ENCODE results near the gene SLC12A3.

Gene SLC12A3

DNA sequence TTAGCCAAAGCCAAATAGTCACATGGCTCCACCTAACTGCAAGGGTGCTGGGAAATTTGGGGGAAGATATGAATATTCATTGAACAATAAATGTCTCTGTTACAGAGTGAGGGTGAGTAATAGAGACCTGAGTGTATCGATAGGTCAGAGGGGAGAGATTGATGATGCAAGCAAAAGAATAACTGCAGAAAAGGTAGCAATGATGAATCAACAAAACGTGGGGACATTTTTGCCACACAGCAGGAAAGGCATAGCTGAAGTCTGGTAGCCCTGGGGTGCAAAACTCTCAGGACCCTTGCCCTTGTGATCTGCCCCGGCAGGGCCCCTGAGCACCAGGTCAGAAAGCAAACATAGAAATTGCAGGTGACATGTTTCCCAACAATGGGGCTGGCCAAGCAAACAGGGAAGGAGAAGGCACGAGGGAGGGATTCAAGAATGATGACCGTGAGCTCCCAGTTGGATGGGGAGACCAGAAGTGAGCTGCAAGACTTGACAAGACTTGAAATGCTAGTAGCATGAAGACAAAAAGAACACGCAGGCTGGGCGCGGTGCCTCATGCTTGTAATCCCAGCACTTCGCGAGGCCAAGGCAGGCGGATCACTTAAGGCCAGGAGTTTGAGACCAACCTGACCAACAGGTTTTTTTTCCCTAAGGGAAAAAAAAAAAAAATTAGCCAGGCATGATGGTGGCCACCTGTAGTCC lies 54.2 kb downstream of the SLC12A3 start:
- Histone ChIP-seq H3K9me2 (replicated peaks; ENCODE audit: low read depth, low read length) (no peaks in the 10 kb centered on the region), H3K4me2 (ENCODE audit: low read depth, low read length, poor library complexity, severe bottlenecking) (no peak overlapping the region), H4K20me1 (ENCODE audit: insufficient read depth, low read length, poor library complexity, severe bottlenecking) (no peaks in the 10 kb centered on the region), H3K27me3 (ENCODE audit: insufficient read depth, low read length, poor library complexity, severe bottlenecking) (no peaks in the 10 kb centered on the region), H3K9ac (ENCODE audit: low read depth, low read length, poor library complexity, severe bottlenecking) (no peak overlapping the region), H3K79me2 (ENCODE audit: insufficient read depth, low read length) (no peaks in the 10 kb centered on the region), H3F3A (ENCODE audit: low read depth) (no peaks in the 10 kb centered on the region), H3K36me3 (ENCODE audit: insufficient read depth, low read length) (no peaks in the 10 kb centered on the region), H2AFZ (ENCODE audit: low read length) (no peak overlapping the region), H3K4me3 (ENCODE audit: low read length, poor library complexity, severe bottlenecking) (no peak overlapping the region), H3K4me1 (ENCODE audit: insufficient read depth, low read length, poor library complexity, severe bottlenecking) (no peaks in the 10 kb centered on the region), H3K9me3 (ENCODE audit: insufficient read depth, low read depth, low read length) (no peaks in the 10 kb centered on the region)
- TF ChIP-seq, protein P1, sequence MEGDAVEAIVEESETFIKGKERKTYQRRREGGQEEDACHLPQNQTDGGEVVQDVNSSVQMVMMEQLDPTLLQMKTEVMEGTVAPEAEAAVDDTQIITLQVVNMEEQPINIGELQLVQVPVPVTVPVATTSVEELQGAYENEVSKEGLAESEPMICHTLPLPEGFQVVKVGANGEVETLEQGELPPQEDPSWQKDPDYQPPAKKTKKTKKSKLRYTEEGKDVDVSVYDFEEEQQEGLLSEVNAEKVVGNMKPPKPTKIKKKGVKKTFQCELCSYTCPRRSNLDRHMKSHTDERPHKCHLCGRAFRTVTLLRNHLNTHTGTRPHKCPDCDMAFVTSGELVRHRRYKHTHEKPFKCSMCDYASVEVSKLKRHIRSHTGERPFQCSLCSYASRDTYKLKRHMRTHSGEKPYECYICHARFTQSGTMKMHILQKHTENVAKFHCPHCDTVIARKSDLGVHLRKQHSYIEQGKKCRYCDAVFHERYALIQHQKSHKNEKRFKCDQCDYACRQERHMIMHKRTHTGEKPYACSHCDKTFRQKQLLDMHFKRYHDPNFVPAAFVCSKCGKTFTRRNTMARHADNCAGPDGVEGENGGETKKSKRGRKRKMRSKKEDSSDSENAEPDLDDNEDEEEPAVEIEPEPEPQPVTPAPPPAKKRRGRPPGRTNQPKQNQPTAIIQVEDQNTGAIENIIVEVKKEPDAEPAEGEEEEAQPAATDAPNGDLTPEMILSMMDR (conservative IDR thresholded peaks at IDR 0.05; ENCODE audit: low read length) = no peak
- no peak for TF ChIP-seq EZH2phosphoT487 (IDR thresholded peaks at IDR 0.05; ENCODE audit: borderline replicate concordance)

GRCh38 chr16:56921571-56921970 lies 56.6 kb downstream of the SLC12A3 start:
- H2AFZ ChIP-seq (ENCODE audit: low read length) = no peak overlapping the region

GRCh38 chr16:56923481-56924091 lies 58.6 kb downstream of the SLC12A3 start:
- H3K79me2 ChIP-seq (ENCODE audit: insufficient read depth, low read length) = no peaks in the 10 kb centered on the region
- no peaks in the 10 kb centered on the region for H4K20me1 ChIP-seq (ENCODE audit: insufficient read depth, low read length, poor library complexity, severe bottlenecking)
- H3K9ac ChIP-seq (ENCODE audit: low read depth, low read length, poor library complexity, severe bottlenecking) = no peak overlapping the region
- H3K36me3 ChIP-seq (ENCODE audit: insufficient read depth, low read length) = no peaks in the 10 kb centered on the region
- no peaks in the 10 kb centered on the region for H3K4me1 ChIP-seq (ENCODE audit: insufficient read depth, low read length, poor library complexity, severe bottlenecking)
- H3K9me2 ChIP-seq (replicated peaks; ENCODE audit: low read depth, low read length) = no peaks in the 10 kb centered on the region
- H3K27me3 ChIP-seq (ENCODE audit: insufficient read depth, low read length, poor library complexity, severe bottlenecking) = no peaks in the 10 kb centered on the region
- TF ChIP-seq, protein P1 (conservative IDR thresholded peaks at IDR 0.05; ENCODE audit: low read length) = no peak
- TF ChIP-seq EZH2phosphoT487 (IDR thresholded peaks at IDR 0.05; ENCODE audit: borderline replicate concordance) = no peak
- H2AFZ ChIP-seq (ENCODE audit: low read length) = no peak overlapping the region
- H3F3A ChIP-seq (ENCODE audit: low read depth) = no peaks in the 10 kb centered on the region
- no peak overlapping the region for H3K4me2 ChIP-seq (ENCODE audit: low read depth, low read length, poor library complexity, severe bottlenecking)
- no peaks in the 10 kb centered on the region for H3K9me3 ChIP-seq (ENCODE audit: insufficient read depth, low read depth, low read length)
- H3K4me3 ChIP-seq (ENCODE audit: low read length, poor library complexity, severe bottlenecking) = no peak overlapping the region

More at GRCh38 chr16:56921571-56921970, 56.6 kb downstream of the SLC12A3 start:
- no peaks in the 10 kb centered on the region for H3K79me2 ChIP-seq (ENCODE audit: insufficient read depth, low read length)
- H3K9me3 ChIP-seq (ENCODE audit: insufficient read depth, low read depth, low read length) = no peaks in the 10 kb centered on the region
- no peaks in the 10 kb centered on the region for H3K27me3 ChIP-seq (ENCODE audit: insufficient read depth, low read length, poor library complexity, severe bottlenecking)
- no peaks in the 10 kb centered on the region for H4K20me1 ChIP-seq (ENCODE audit: insufficient read depth, low read length, poor library complexity, severe bottlenecking)
- no peak overlapping the region for H3K4me3 ChIP-seq (ENCODE audit: low read length, poor library complexity, severe bottlenecking)
- H3K9me2 ChIP-seq (replicated peaks; ENCODE audit: low read depth, low read length) = no peaks in the 10 kb centered on the region
- no peaks in the 10 kb centered on the region for H3K36me3 ChIP-seq (ENCODE audit: insufficient read depth, low read length)
- H3K9ac ChIP-seq (ENCODE audit: low read depth, low read length, poor library complexity, severe bottlenecking) = no peak overlapping the region
- TF ChIP-seq, protein P1 (conservative IDR thresholded peaks at IDR 0.05; ENCODE audit: low read length) = no peak
- no peak for TF ChIP-seq EZH2phosphoT487 (IDR thresholded peaks at IDR 0.05; ENCODE audit: borderline replicate concordance)
- no peak overlapping the region for H3K4me2 ChIP-seq (ENCODE audit: low read depth, low read length, poor library complexity, severe bottlenecking)
- no peaks in the 10 kb centered on the region for H3F3A ChIP-seq (ENCODE audit: low read depth)
- no peaks in the 10 kb centered on the region for H3K4me1 ChIP-seq (ENCODE audit: insufficient read depth, low read length, poor library complexity, severe bottlenecking)
